HG02840 (cell line): ENCODE results near the gene SLC4A2.
A peak's percentile ranks its signal among the peaks of the same experiment; 100 is the strongest.
"Not testable (repeated sequence)": the region's sequence is repeated elsewhere in the genome, so short reads cannot be mapped to it uniquely, and the experiment has no call there.

Experiments
- ATAC-seq: cut with Tn5 transposase; IDR thresholded peaks from one replicate; pipeline ENCODE4 v1.9.1; 2021; ENCODE audit warnings: mild to moderate bottlenecking, moderate library complexity, moderate number of reproducible peaks; ENCODE audit not compliant: unreplicated experiment, low FRiP score

SLC4A2 gene

GRCh38 chr7:151043449-151043848 lies 15.9 kb upstream of the SLC4A2 start:
- ATAC-seq = not testable (repeated sequence)

- no peak for ATAC-seq
Observed at GRCh38 chr7:151043959-151044358, 15.4 kb upstream of the SLC4A2 start.

- no peak for ATAC-seq
Observed at GRCh38 chr7:151045262-151045661, 14.1 kb upstream of the SLC4A2 start.

GRCh38 chr7:151045967-151046366 lies 13.4 kb upstream of the SLC4A2 start:
- no peak for ATAC-seq

- no peak for ATAC-seq
Observed at GRCh38 chr7:151046603-151047573, 12.5 kb upstream of the SLC4A2 start.

GRCh38 chr7:151047976-151048815 lies 11.2 kb upstream of the SLC4A2 start, which contains the start of gene ASIC3:
Gene ASIC3 (plus strand): TSS chr7:151048531. CDS start chr7:151048886, 355 bp downstream.
- no peak for ATAC-seq

- no peak for ATAC-seq
Observed at GRCh38 chr7:151048911-151049463, 10.4 kb upstream of the SLC4A2 start.

- ATAC-seq = no peak
Observed at GRCh38 chr7:151051108-151051507, 8.3 kb upstream of the SLC4A2 start.

- no peak for ATAC-seq
Observed at GRCh38 chr7:151053096-151053495, 6.3 kb upstream of the SLC4A2 start.

- ATAC-seq = no peak
Observed at GRCh38 chr7:151053751-151054150, 5.6 kb upstream of the SLC4A2 start.

- no peak for ATAC-seq
Observed at GRCh38 chr7:151056283-151056665, 3.1 kb upstream of the SLC4A2 start.

- ATAC-seq = no peak
Observed at GRCh38 chr7:151056666-151057505, 2.5 kb upstream of the SLC4A2 start.

GRCh38 chr7:151057506-151057988 lies 1.8 kb upstream of the SLC4A2 start, which contains the start of gene CDK5:
Gene CDK5 (minus strand): TSS chr7:151057897. CDS start chr7:151057848, 49 bp downstream.
- peak; percentile 8 for ATAC-seq

- ATAC-seq = peak; percentile 87
Observed at GRCh38 chr7:151057989-151058780, 1.2 kb upstream of the SLC4A2 start.

GRCh38 chr7:151058781-151059366 lies 515 bp upstream of the SLC4A2 start:
- no peak for ATAC-seq

- ATAC-seq = no peak
Observed at GRCh38 chr7:151060113-151060415, 675 bp downstream of the SLC4A2 start.

- ATAC-seq = no peak
Observed at GRCh38 chr7:151060416-151061212, 1.2 kb downstream of the SLC4A2 start.
